Panc1 (cell line): Measurements from ENCODE around the gene GPC6. TPM values are rescaled to one million over a fixed set of nuclear protein-coding genes. Genes with fewer than 3 reads are reported as not detected.

Source experiments
- ATAC-seq: fragments of 200-7000 bp; cut with Tn5 transposase; 2 replicates; pipeline ENCODE4 v1.9.1; 2020; ENCODE audit warnings: mild to moderate bottlenecking, moderate library complexity
- BruUV-seq: library from RNA; stranded (reverse); fragments of 400-500 nt; replicated peaks from 2 replicates; lab custom pipeline; 2021; lab: Mats Ljungman, UMichigan
- CTCF ChIA-PET: fragments of 300-600 bp; sonication (Branson Sonifier 250); formaldehyde crosslinking; loops from one replicate; lab custom pipeline; 2022; ENCODE audit warnings: antibody characterized with exemption; lab: Charles Lee
- POLR2A ChIA-PET: fragments of 300-600 bp; sonication (Branson Sonifier 250); formaldehyde crosslinking; loops from one replicate; lab custom pipeline; 2022; ENCODE audit warnings: antibody characterized with exemption; lab: Charles Lee
- DNase-seq: peaks from one replicate; pipeline ENCODE4 v3.0.0-alpha.2; 2010; ENCODE audit warnings: low read depth, low spot score
- H3K27ac ChIP-seq: 2 replicates; pipeline ENCODE4 v1.5.1; 2011; ENCODE audit warnings: mild to moderate bottlenecking, low read length, inconsistent platforms
- H3K27me3 ChIP-seq: fragments of 200-500 bp; sonication (Bioruptor generic); 2 replicates; pipeline ENCODE4 v1.6.0; 2014; ENCODE audit warnings: low read length, inconsistent platforms; ENCODE audit not compliant: control insufficient read depth, insufficient read depth
- H3K36me3 ChIP-seq: fragments of 200-500 bp; sonication (Bioruptor generic); 2 replicates; pipeline ENCODE4 v1.5.1; 2014; ENCODE audit warnings: inconsistent platforms, mild to moderate bottlenecking, low read length, moderate library complexity; ENCODE audit not compliant: control insufficient read depth, insufficient read depth
- H3K4me1 ChIP-seq: 2 replicates; pipeline ENCODE4 v1.5.1; 2011; ENCODE audit warnings: inconsistent platforms, mild to moderate bottlenecking, low read length, moderate library complexity; ENCODE audit not compliant: control insufficient read depth, insufficient read depth
- H3K4me3 ChIP-seq, 2 experiments: 2 replicates each; pipeline ENCODE4 v1.5.1; 2011 to 2012; ENCODE audit warnings: low read depth in 2 of 2, low read length in 2 of 2, mild to moderate bottlenecking in 2 of 2, inconsistent platforms in 1 of 2, moderate library complexity in 1 of 2
- H3K9me3 ChIP-seq: fragments of 200-500 bp; sonication (Bioruptor generic); 2 replicates; pipeline ENCODE4 v1.5.1; 2014; ENCODE audit warnings: low read depth, mild to moderate bottlenecking, inconsistent platforms, low read length, moderate library complexity; ENCODE audit not compliant: control insufficient read depth, insufficient read depth
- POLR2AphosphoS5 ChIP-seq: IDR thresholded peaks from 2 replicates; pipeline ENCODE4 v1.6.1; 2012; ENCODE audit warnings: mild to moderate bottlenecking, low read depth, low read length, moderate library complexity
- TCF7L2 ChIP-seq: IDR thresholded peaks from 2 replicates; pipeline ENCODE4 v1.6.1; 2011; ENCODE audit warnings: mild to moderate bottlenecking, low read depth, low read length, inconsistent platforms
- in situ Hi-C: cut with HindIII; loops from 2 replicates; pipeline ENCODE4 v1.10.0; 2016; ENCODE audit warnings: low sequenced_read_pairs, low pct_unique_long_range_greater_than_20kb
- intact Hi-C: fragments of 100-400 bp; cut with micrococcal nuclease; formaldehyde crosslinking; loops from one replicate; pipeline ENCODE4 v1.10.0; 2022; ENCODE audit not compliant: unreplicated experiment
- total RNA-seq: library from RNA; stranded (reverse); gene quantifications from one replicate; pipeline ENCODE4 v1.2.1, GENCODE V29; 2021; ENCODE audit not compliant: unreplicated experiment
- TF ChIP-seq, protein P1 (sequence below), 2 experiments: IDR thresholded peaks; 2 replicates each; pipeline ENCODE4 v1.6.1; 2011 to 2012; ENCODE audit warnings: low read depth in 2 of 2, control low read depth in 1 of 2, low read length in 1 of 2, mild to moderate bottlenecking in 1 of 2, moderate library complexity in 1 of 2; ENCODE audit not compliant: insufficient read depth in 1 of 2
- TF ChIP-seq, protein P2 (sequence below): fragments of 450-650 bp; IDR thresholded peaks from 2 replicates; pipeline ENCODE4 v1.5.1; 2017; ENCODE audit warnings: mild to moderate bottlenecking

The GPC6 gene
- total RNA-seq, 1 experiment from 2014 or later = 4.8 TPM

DNA sequence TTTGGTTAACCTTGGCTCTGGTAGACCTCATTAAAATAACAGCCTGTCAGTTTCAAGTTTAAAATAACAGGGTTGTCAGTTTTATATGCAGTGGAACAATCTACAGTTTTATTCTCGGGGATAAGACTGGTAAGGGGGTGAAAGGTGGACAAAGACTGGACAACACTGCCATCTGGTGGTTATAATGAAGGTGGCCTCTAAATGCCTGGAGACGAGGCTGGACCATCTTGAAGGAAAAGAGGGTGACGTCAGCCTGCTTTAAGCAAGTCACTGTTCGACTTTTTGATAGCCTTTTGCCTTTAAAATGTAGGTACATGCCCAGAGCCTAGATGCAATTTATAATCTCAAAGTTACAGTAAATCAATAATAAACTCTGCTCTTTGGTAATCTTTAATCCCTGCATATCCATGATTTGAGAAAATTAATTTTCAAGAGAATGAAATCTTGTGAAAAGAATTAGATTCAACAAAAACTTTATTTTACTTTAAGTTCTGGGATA is 1135.9 kb downstream of the GPC6 start:
- H3K4me1 ChIP-seq = no peaks in the 10 kb centered on the region
- no peaks in the 10 kb centered on the region for H3K27me3 ChIP-seq
- ChIA-PET POLR2A (no interaction called here), CTCF (interaction anchor here (0.6 kb wide), 1 partner anchor 815 kb away, joined by 5 read pairs; no protein-coding TSS in a partner anchor)
- in situ Hi-C loops (no loop called here), intact Hi-C loops (loop anchor here (5.0 to 10.0 kb wide), 2 partner anchors 90 to 1138 kb away; partner anchors contain the start of gene GPC6)
- H3K4me3 ChIP-seq = no peak overlapping the region
- TF ChIP-seq, protein P1, sequence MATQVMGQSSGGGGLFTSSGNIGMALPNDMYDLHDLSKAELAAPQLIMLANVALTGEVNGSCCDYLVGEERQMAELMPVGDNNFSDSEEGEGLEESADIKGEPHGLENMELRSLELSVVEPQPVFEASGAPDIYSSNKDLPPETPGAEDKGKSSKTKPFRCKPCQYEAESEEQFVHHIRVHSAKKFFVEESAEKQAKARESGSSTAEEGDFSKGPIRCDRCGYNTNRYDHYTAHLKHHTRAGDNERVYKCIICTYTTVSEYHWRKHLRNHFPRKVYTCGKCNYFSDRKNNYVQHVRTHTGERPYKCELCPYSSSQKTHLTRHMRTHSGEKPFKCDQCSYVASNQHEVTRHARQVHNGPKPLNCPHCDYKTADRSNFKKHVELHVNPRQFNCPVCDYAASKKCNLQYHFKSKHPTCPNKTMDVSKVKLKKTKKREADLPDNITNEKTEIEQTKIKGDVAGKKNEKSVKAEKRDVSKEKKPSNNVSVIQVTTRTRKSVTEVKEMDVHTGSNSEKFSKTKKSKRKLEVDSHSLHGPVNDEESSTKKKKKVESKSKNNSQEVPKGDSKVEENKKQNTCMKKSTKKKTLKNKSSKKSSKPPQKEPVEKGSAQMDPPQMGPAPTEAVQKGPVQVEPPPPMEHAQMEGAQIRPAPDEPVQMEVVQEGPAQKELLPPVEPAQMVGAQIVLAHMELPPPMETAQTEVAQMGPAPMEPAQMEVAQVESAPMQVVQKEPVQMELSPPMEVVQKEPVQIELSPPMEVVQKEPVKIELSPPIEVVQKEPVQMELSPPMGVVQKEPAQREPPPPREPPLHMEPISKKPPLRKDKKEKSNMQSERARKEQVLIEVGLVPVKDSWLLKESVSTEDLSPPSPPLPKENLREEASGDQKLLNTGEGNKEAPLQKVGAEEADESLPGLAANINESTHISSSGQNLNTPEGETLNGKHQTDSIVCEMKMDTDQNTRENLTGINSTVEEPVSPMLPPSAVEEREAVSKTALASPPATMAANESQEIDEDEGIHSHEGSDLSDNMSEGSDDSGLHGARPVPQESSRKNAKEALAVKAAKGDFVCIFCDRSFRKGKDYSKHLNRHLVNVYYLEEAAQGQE (IDR thresholded peaks at IDR 0.05; ENCODE audit: insufficient read depth in 1 of 2, low read depth in 2 of 2, low read length in 1 of 2) = no peak
- TF ChIP-seq, protein P2, sequence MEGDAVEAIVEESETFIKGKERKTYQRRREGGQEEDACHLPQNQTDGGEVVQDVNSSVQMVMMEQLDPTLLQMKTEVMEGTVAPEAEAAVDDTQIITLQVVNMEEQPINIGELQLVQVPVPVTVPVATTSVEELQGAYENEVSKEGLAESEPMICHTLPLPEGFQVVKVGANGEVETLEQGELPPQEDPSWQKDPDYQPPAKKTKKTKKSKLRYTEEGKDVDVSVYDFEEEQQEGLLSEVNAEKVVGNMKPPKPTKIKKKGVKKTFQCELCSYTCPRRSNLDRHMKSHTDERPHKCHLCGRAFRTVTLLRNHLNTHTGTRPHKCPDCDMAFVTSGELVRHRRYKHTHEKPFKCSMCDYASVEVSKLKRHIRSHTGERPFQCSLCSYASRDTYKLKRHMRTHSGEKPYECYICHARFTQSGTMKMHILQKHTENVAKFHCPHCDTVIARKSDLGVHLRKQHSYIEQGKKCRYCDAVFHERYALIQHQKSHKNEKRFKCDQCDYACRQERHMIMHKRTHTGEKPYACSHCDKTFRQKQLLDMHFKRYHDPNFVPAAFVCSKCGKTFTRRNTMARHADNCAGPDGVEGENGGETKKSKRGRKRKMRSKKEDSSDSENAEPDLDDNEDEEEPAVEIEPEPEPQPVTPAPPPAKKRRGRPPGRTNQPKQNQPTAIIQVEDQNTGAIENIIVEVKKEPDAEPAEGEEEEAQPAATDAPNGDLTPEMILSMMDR = peak; percentile 75
- no peaks in the 10 kb centered on the region for H3K36me3 ChIP-seq
- no peak overlapping the region for H3K27ac ChIP-seq
- no TSS peak for BruUV-seq
- peak; percentile 53 for DNase-seq
- no peaks in the 10 kb centered on the region for H3K9me3 ChIP-seq
- peak; percentile 93 for ATAC-seq

DNA sequence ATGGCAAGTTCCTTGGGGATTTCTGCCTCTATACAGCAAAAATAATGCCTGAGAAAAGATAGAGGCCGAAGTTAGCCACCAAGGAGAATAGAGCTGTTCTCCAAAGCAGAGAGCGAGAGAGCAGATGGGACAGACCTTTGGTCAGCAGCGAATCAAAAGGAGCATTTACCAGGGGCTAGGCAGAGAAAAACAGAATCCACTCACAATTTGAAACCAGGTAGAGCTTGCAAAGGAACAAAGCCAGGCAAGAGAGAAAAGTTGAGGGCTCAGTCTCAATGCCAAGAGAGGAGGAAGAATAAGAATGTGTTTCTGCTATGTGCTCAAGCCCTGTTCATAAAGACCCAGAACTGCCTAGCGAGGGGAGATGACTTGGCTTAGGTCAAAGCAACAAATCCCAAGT is 1140.1 kb downstream of the GPC6 start:
- ChIA-PET POLR2A (no interaction called here), CTCF (no interaction called here)
- no TSS peak for BruUV-seq
- intact Hi-C loops (loop anchor here (10.0 kb wide), 1 partner anchor 1142 kb away; the partner anchor contains the start of gene GPC6), in situ Hi-C loops (no loop called here)
- Histone ChIP-seq H3K27me3 (no peaks in the 10 kb centered on the region), H3K4me3 (no peak overlapping the region), H3K36me3 (no peaks in the 10 kb centered on the region), H3K9me3 (no peaks in the 10 kb centered on the region), H3K27ac (no peak overlapping the region), H3K4me1 (no peaks in the 10 kb centered on the region)
- DNase-seq (no peak), ATAC-seq (no peak)
- TF ChIP-seq, protein P1 (IDR thresholded peaks at IDR 0.05; ENCODE audit: insufficient read depth in 1 of 2, low read depth in 2 of 2, low read length in 1 of 2) = no peak
- no peak for TF ChIP-seq TCF7L2
- TF ChIP-seq POLR2AphosphoS5 = no peak
